ENCODE results near the gene MRPL53.

DNA sequence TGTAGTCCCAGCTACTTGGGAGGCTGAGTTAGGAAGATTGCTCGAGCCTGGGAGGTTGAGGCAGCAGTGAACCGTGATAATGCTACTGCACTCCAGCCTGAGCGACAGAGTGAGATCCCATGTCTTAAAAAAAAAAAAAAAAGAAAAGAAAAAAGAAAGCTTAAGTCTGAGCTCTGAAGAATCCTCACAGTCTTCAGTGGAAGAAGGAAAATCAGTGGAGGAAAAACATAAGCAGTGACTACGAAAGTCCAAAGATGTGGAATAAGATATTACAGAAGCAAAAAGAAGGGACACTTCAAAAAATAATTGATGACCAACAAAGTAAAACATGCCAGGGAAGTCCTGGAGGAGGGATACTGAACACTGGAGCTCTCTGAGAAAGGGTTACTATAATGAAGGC is 37.8 kb upstream of the MRPL53 start:
- TF ChIP-seq, protein P1, sequence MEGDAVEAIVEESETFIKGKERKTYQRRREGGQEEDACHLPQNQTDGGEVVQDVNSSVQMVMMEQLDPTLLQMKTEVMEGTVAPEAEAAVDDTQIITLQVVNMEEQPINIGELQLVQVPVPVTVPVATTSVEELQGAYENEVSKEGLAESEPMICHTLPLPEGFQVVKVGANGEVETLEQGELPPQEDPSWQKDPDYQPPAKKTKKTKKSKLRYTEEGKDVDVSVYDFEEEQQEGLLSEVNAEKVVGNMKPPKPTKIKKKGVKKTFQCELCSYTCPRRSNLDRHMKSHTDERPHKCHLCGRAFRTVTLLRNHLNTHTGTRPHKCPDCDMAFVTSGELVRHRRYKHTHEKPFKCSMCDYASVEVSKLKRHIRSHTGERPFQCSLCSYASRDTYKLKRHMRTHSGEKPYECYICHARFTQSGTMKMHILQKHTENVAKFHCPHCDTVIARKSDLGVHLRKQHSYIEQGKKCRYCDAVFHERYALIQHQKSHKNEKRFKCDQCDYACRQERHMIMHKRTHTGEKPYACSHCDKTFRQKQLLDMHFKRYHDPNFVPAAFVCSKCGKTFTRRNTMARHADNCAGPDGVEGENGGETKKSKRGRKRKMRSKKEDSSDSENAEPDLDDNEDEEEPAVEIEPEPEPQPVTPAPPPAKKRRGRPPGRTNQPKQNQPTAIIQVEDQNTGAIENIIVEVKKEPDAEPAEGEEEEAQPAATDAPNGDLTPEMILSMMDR (IDR thresholded peaks at IDR 0.05; ENCODE audit: insufficient read depth, low read length): no peak
- TF ChIP-seq POLR2AphosphoS5 (IDR thresholded peaks at IDR 0.05; ENCODE audit: low read depth) (no peak), SPI1 (IDR thresholded peaks at IDR 0.05; ENCODE audit: borderline replicate concordance, low read depth) (no peak), GABPA (IDR thresholded peaks at IDR 0.05; ENCODE audit: low read depth) (no peak)
- TF ChIP-seq, protein P2, sequence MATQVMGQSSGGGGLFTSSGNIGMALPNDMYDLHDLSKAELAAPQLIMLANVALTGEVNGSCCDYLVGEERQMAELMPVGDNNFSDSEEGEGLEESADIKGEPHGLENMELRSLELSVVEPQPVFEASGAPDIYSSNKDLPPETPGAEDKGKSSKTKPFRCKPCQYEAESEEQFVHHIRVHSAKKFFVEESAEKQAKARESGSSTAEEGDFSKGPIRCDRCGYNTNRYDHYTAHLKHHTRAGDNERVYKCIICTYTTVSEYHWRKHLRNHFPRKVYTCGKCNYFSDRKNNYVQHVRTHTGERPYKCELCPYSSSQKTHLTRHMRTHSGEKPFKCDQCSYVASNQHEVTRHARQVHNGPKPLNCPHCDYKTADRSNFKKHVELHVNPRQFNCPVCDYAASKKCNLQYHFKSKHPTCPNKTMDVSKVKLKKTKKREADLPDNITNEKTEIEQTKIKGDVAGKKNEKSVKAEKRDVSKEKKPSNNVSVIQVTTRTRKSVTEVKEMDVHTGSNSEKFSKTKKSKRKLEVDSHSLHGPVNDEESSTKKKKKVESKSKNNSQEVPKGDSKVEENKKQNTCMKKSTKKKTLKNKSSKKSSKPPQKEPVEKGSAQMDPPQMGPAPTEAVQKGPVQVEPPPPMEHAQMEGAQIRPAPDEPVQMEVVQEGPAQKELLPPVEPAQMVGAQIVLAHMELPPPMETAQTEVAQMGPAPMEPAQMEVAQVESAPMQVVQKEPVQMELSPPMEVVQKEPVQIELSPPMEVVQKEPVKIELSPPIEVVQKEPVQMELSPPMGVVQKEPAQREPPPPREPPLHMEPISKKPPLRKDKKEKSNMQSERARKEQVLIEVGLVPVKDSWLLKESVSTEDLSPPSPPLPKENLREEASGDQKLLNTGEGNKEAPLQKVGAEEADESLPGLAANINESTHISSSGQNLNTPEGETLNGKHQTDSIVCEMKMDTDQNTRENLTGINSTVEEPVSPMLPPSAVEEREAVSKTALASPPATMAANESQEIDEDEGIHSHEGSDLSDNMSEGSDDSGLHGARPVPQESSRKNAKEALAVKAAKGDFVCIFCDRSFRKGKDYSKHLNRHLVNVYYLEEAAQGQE (IDR thresholded peaks at IDR 0.05; ENCODE audit: insufficient replicate concordance, low read depth): no peak
